IgD-negative memory B cell (primary cell): ENCODE measurements around the gene COTL1. TPM values are rescaled to one million over a fixed set of nuclear protein-coding genes. Genes with fewer than 3 reads are reported as not detected.

Experiments
- H3K27ac Mint-ChIP-seq, 3 donors: one replicate each; pipeline ENCODE4 v1.8.0; 2020 to 2022; ENCODE audit warnings: mild to moderate bottlenecking in 3 of 3, mixed read lengths in 3 of 3, moderate library complexity in 1 of 3
- H3K27me3 Mint-ChIP-seq: one replicate; pipeline ENCODE4 v1.8.0; 2021; ENCODE audit warnings: mixed read lengths
- H3K36me3 Mint-ChIP-seq: one replicate; pipeline ENCODE4 v1.8.0; 2020; ENCODE audit warnings: mild to moderate bottlenecking, mixed read lengths
- H3K4me1 Mint-ChIP-seq, 3 donors: one replicate each; pipeline ENCODE4 v1.8.0; 2020 to 2022; ENCODE audit warnings: mixed read lengths in 3 of 3, mild to moderate bottlenecking in 1 of 3
- H3K4me3 Mint-ChIP-seq, 4 donors: one replicate each; pipeline ENCODE4 v1.8.0; 2020 to 2022; ENCODE audit warnings: mild to moderate bottlenecking in 4 of 4, mixed read lengths in 4 of 4, moderate library complexity in 3 of 4
- H3K9me3 Mint-ChIP-seq, 3 donors: one replicate each; pipeline ENCODE4 v1.8.0; 2020 to 2021; ENCODE audit warnings: mixed read lengths in 3 of 3, mild to moderate bottlenecking in 1 of 3
- polyA plus RNA-seq: library from polyadenylated mRNA; unstranded; fragments of 300-500 nt; fragmentation: Illumina TruSeq; gene quantifications from one replicate; pipeline ENCODE4 v1.2.3, GENCODE V29; 2021

The COTL1 gene, protein sequence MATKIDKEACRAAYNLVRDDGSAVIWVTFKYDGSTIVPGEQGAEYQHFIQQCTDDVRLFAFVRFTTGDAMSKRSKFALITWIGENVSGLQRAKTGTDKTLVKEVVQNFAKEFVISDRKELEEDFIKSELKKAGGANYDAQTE
- polyA plus RNA-seq = 725 TPM

DNA sequence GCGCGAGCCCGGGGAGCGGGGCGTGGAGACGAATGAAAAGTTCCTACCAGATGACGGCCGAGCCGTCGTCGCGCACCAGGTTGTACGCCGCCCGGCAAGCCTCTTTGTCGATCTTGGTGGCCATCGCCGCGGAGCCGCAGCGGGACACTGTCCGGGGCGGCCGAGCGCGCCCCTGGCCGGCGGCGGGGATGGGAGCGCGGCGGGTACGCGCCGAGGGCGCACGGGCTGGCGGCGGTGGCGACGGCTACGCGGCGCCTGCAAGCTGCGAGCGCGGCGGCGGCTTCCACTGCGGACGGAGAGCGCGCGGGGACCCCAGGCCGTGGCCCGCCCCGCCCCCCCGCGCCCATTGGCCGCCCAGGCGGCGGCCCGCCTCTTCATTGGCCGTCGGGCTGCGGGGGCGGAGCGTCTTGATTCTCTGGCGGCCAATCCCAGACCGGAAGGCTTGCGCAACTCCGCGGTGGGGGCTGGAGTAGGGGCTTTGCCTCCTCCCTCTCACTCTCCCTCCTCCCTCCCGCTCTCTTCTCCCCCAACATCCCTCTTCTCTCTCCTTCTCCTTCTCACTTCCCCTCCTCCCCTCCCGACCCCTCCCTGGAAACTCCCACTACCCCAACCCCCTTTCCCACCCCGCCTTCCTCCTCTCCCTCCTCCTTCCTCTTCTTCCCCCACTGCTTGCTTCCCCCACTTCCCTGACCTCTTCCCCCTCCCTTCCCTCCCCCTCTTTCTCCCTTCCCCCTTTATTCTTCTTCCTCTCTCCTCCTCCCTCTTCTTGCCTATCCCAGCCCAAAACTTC lies at the start of gene COTL1:
Gene COTL1 (minus strand): TSS at position 288 of the 790 bp plus-strand sequence. CDS start 164 bp downstream, at position 124.
- no peaks in the 10 kb centered on the region for H3K9me3 Mint-ChIP-seq
- H3K36me3 Mint-ChIP-seq = peaks cover 7% of the 10 kb centered on the region
- no peaks in the 10 kb centered on the region for H3K27me3 Mint-ChIP-seq
- peak within 1 kb of the TSS; percentile 93 to 96 (median 94) for H3K27ac Mint-ChIP-seq
- peak within 1 kb of the TSS; percentile 96 to 99 (median 98) for H3K4me3 Mint-ChIP-seq
- peaks cover 47 to 58% (median 54%) of the 10 kb centered on the region in 3 donors for H3K4me1 Mint-ChIP-seq

DNA sequence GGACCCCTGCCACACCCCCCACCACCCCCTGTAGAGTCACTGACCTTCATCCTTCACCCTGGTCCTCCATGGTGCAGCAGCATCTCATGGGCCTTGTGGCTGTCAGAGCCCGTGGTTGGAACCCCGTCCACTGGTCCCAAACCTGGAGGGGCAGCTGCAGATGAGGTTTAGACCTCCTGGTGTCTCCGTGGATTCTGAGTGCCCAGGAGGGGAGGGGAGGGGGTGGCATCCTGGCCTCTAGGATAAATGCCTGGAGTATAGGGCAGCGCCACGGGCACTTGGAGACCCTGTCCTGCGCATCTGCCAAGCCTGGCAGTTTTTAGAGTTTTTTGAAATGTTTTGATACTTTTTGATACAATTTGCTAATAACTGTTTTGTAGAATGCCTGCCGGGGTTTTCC lies 48.0 kb upstream of the COTL1 start:
- H3K27ac Mint-ChIP-seq = no peak overlapping the region
- no peak overlapping the region for H3K4me3 Mint-ChIP-seq
- H3K9me3 Mint-ChIP-seq = no peaks in the 10 kb centered on the region
- H3K27me3 Mint-ChIP-seq = no peaks in the 10 kb centered on the region
- H3K4me1 Mint-ChIP-seq = peaks cover 14 to 24% (median 18%) of the 10 kb centered on the region in 3 donors
- peaks cover 9% of the 10 kb centered on the region for H3K36me3 Mint-ChIP-seq

DNA sequence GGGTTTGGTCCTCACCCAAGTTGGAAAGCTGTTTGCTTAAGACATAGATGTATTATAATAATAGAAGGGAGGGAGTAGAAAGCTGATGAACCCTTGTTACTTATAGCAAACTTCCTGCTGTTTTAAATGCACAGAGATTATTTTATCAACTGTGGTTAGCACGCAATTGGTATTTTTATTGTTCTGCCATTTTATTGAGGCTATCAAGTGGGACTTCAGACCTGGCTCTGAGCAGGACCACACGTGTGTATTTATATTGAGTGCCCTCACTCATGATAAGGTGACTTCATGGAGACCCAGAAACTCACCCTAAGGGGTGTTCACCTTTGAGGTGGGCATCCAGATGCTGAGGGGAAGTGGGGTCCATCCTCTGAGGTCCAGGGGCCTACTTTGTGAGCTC lies 47.5 kb upstream of the COTL1 start:
- Mint-ChIP-seq H3K27me3 (no peaks in the 10 kb centered on the region), H3K27ac (no peak overlapping the region), H3K36me3 (peaks cover 9% of the 10 kb centered on the region), H3K9me3 (no peaks in the 10 kb centered on the region), H3K4me1 (peaks cover 14 to 24% (median 18%) of the 10 kb centered on the region in 3 donors), H3K4me3 (peak overlapping the region in 1 of 4 donors; percentile 12)

DNA sequence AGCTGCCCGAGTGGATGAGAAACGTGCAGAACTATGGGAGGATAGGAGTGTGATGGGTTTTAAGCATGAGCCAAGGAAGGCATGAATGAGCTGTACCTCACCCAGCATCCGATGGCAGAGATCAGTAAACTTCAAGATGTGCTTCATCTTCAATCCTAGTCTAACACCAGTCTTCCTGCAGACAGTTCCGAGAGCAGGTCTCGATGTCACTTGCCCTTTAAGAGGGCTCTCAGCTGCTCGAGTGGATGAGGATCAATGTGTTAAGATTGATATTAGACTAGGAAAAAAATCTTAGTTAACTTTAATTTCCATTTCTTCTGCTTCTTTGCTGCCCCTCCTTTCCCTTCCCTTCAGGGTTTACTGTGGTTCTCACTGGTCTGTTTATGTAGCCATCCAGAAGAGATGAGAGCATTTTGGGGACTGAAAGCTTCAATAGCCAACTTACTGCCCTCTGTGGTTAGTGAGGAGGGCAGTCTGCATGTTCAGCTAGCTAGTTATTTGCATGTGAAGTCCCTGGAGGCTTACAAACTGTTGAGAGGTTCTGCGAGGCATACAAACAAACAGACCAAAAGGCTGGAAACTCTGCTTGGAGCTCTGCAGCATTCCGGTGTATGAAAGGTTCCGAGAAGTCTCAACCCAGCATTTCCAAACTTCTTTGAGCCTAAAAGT lies 45.7 kb upstream of the COTL1 start:
- Mint-ChIP-seq H3K4me1 (peaks cover 14 to 24% (median 18%) of the 10 kb centered on the region in 3 donors), H3K36me3 (peaks cover 9% of the 10 kb centered on the region), H3K27me3 (no peaks in the 10 kb centered on the region), H3K4me3 (peak overlapping the region; percentile 2 to 88 (median 71)), H3K27ac (peak overlapping the region in 2 of 3 donors; percentile 5 to 65), H3K9me3 (no peaks in the 10 kb centered on the region)

DNA sequence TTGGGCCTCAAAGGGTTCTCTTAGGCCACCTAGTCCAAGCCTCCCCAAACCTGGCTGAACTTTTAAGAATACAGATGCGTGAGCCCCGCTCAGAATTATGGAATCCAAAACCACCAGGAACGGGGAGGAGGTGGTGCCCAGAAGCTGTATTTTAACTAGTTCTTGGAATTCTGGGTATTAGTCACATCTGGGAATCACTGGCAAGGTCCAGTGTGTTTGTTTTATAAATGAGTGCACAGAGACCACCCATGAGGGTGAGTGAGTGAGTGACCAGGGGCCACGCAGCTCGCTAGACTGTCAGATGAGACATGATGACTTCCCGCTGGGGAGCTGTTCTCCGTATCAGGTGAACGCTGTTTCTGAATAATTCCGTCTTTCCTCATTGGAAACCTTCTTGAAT lies 44.6 kb upstream of the COTL1 start:
- Mint-ChIP-seq H3K4me3 (peak overlapping the region in 1 of 4 donors; percentile 57), H3K27ac (no peak overlapping the region), H3K9me3 (no peaks in the 10 kb centered on the region), H3K27me3 (no peaks in the 10 kb centered on the region), H3K36me3 (peaks cover 12% of the 10 kb centered on the region), H3K4me1 (peaks cover 14 to 24% (median 18%) of the 10 kb centered on the region in 3 donors)

DNA sequence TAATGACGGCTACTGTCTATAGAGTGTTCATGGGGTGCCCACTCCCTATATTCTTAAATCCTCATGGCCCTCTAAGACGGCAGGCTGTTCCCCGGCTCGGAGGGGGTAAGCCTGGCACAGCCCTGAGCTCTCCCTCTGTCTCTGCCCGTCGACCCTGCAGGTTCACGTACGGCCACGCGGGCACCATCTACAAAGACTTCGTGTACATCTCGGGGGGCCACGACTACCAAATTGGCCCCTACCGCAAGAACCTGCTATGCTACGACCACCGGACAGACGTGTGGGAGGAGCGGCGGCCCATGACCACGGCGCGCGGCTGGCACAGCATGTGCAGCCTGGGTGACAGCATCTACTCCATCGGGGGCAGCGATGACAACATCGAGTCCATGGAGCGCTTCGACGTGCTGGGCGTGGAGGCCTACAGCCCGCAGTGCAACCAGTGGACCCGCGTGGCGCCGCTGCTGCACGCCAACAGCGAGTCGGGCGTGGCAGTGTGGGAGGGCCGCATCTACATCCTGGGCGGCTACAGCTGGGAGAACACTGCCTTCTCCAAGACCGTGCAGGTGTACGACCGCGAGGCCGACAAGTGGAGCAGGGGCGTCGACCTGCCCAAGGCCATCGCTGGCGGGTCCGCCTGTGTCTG lies 43.7 kb upstream of the COTL1 start:
- Mint-ChIP-seq H3K27me3 (no peaks in the 10 kb centered on the region), H3K4me1 (peaks cover 18 to 27% (median 21%) of the 10 kb centered on the region in 3 donors), H3K4me3 (no peak overlapping the region), H3K9me3 (no peaks in the 10 kb centered on the region), H3K36me3 (peaks cover 12% of the 10 kb centered on the region), H3K27ac (no peak overlapping the region)

DNA sequence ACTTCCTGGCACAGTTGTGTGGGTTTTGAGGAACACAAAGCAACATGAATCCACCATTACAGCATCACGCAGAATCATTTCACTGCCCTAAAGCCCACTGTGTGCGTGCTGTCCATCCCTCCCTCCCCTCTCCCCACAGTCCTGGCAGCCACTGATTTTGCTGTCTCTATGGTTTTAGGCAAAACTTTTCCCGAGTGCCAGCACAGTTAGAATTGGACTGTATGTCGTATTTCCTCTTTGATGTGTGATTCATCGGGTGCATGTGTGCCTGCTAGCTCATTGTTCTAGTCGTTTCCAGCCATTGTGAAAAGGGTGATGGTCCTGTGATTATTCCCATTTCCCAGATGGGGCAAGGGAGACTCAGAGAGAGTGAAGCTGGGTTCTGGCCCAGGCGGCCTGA lies 43.1 kb upstream of the COTL1 start:
- peaks cover 12% of the 10 kb centered on the region for H3K36me3 Mint-ChIP-seq
- H3K9me3 Mint-ChIP-seq = no peaks in the 10 kb centered on the region
- no peak overlapping the region for H3K27ac Mint-ChIP-seq
- H3K4me1 Mint-ChIP-seq = peaks cover 18 to 29% (median 26%) of the 10 kb centered on the region in 3 donors
- H3K4me3 Mint-ChIP-seq = no peak overlapping the region
- H3K27me3 Mint-ChIP-seq = no peaks in the 10 kb centered on the region

DNA sequence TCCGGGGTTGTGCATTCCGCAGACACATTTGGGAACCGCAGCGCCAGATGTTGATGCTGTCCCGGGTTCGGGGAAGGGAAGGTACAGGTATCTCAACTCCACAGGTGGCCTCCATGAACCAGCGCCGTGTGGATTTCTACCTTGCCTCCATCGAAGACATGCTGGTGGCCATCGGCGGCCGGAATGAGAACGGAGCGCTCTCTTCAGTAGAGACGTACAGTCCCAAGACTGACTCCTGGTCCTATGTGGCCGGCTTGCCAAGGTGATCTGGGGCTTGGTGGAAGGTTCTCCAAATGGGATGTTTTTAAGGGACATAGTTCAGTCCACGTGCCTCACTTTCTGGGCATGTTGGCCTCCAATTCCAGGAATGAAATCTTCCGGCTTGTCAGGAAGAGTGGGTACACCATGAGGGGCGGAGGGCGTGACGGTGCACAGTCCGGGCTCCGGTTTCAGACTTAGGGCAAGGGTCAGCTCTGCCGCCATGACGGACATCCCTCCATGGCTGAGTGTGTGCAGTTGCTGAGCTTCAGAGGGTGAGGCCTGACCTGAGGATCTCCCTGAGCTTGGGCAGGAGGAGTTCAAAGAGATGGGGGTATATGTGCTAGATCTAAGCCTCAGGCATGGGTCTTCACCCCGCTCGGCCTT lies 41.9 kb upstream of the COTL1 start:
- Mint-ChIP-seq H3K27me3 (no peaks in the 10 kb centered on the region), H3K4me1 (peaks cover 18 to 34% (median 31%) of the 10 kb centered on the region in 3 donors), H3K27ac (no peak overlapping the region), H3K36me3 (peaks cover 12% of the 10 kb centered on the region), H3K4me3 (peak overlapping the region in 1 of 4 donors; percentile 20), H3K9me3 (no peaks in the 10 kb centered on the region)

DNA sequence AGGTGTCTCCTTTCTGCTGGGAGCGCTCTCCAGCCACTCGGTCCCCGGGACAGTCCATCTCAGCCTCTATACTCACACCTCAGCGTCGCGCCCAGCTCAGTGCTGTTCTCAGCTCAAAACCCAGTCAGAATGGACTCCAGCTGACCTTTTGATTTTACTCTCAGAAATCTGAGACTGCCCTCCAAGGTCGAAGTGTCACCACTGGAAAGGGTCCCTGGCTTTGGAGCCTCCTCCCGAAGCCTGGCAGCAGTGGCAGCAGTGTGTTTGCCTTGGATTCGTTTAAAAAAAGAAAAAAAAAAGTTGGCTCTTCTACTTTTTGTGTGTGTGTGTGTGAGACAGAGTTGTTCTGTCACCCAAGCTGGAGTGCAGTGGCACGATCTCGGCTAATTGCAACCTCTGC lies 40.8 kb upstream of the COTL1 start:
- peaks cover 7 to 26% (median 22%) of the 10 kb centered on the region in 3 donors for H3K4me1 Mint-ChIP-seq
- H3K36me3 Mint-ChIP-seq = peaks cover 8% of the 10 kb centered on the region
- H3K27ac Mint-ChIP-seq = no peak overlapping the region
- peak overlapping the region in 2 of 4 donors; percentile 4 to 60 for H3K4me3 Mint-ChIP-seq
- H3K9me3 Mint-ChIP-seq = no peaks in the 10 kb centered on the region
- no peaks in the 10 kb centered on the region for H3K27me3 Mint-ChIP-seq

DNA sequence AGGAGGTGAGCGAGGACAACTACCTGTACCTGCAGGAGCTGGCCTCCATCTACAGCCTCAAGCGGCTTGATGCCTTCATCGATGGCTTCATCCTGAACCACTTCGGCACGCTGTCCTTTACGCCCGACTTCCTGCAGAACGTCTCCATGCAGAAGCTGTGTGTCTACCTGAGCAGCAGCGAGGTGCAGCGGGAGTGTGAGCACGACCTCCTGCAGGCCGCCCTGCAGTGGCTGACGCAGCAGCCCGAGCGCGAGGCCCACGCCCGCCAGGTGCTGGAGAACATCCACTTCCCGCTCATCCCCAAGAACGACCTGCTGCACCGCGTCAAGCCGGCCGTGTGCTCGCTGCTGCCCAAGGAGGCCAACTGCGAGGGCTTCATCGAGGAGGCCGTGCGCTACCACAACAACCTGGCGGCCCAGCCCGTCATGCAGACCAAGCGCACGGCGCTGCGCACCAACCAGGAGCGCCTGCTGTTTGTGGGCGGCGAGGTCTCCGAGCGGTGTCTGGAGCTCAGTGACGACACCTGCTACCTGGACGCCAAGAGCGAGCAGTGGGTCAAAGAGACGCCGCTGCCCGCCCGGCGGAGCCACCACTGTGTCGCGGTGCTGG lies 39.5 kb upstream of the COTL1 start:
- Mint-ChIP-seq H3K27ac (peak overlapping the region in 2 of 3 donors; percentile 35 to 53), H3K4me3 (peak overlapping the region in 3 of 4 donors; percentile 48 to 55 (median 49)), H3K36me3 (peaks cover 8% of the 10 kb centered on the region), H3K9me3 (no peaks in the 10 kb centered on the region), H3K27me3 (no peaks in the 10 kb centered on the region), H3K4me1 (peaks cover 9 to 20% (median 15%) of the 10 kb centered on the region in 3 donors)

DNA sequence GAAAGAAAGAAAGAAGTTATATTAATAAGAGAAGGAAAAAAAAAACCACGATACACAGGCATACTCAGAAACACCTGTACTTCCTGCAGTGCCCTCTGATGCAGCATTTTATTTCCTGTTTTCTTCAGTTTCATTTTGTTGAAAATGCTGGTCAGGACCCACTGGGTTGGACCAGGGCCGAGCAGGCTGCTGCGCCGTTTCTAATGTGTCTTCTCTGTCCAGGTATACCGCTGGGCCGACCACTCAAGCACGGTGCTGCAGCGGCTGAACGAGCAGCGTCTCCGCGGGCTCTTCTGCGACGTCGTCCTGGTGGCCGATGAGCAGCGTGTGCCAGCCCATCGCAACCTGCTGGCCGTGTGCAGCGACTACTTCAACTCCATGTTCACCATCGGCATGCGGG lies 38.8 kb upstream of the COTL1 start:
- Mint-ChIP-seq H3K9me3 (no peaks in the 10 kb centered on the region), H3K27ac (peak overlapping the region in 2 of 3 donors; percentile 35 to 73), H3K4me3 (peak overlapping the region; percentile 48 to 85 (median 70)), H3K4me1 (peaks cover 9 to 21% (median 14%) of the 10 kb centered on the region in 3 donors), H3K27me3 (no peaks in the 10 kb centered on the region), H3K36me3 (peaks cover 8% of the 10 kb centered on the region)

DNA sequence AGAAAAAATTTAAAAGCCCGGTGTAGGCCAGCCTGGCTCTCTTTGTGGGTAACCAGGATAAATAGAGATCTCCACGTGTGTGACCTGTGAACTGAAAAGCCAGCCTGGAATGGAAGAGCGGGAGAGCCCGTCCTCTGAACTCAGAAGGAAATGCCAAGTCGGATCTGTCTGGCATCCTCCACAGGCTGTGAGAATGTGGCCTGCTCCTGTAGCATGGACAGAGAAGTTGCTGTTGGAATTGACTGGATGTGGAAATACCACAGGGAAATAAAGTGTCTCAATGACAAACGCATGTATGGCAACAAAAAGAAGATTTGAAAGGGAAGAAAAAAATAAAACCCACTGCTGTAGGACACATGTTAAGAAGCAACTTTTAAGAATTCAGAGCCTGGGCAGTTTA lies 37.1 kb upstream of the COTL1 start:
- Mint-ChIP-seq H3K4me3 (peak overlapping the region in 2 of 4 donors; percentile 76 to 77), H3K27me3 (no peaks in the 10 kb centered on the region), H3K27ac (peak overlapping the region in 1 of 3 donors; percentile 54), H3K9me3 (no peaks in the 10 kb centered on the region), H3K4me1 (peaks cover 17 to 33% (median 22%) of the 10 kb centered on the region in 3 donors), H3K36me3 (peaks cover 3% of the 10 kb centered on the region)

DNA sequence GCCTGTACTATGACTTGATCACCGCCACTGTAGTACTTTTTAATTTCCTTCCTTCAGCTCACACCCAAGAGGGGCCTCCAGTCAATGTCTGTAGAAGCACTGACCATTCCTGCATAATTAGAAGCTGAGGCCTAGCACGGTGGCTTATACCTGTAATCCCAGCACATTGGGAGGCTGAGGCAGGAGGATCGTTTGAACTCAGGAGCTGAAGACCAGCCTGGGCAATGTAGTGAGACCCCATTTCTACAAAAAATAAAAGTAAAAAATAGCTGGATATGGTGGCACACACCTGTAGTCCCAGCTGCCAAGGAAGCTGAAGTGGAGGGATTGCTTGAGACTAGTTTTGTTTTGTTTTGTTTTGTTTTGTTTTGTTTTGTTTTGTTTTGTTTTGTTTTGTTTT lies 36.4 kb upstream of the COTL1 start:
- H3K4me1 Mint-ChIP-seq = peaks cover 17 to 40% (median 23%) of the 10 kb centered on the region in 3 donors
- peaks cover 3% of the 10 kb centered on the region for H3K36me3 Mint-ChIP-seq
- H3K27ac Mint-ChIP-seq = peak overlapping the region in 1 of 3 donors; percentile 78
- peak overlapping the region in 1 of 4 donors; percentile 48 for H3K4me3 Mint-ChIP-seq
- H3K9me3 Mint-ChIP-seq = no peaks in the 10 kb centered on the region
- no peaks in the 10 kb centered on the region for H3K27me3 Mint-ChIP-seq

DNA sequence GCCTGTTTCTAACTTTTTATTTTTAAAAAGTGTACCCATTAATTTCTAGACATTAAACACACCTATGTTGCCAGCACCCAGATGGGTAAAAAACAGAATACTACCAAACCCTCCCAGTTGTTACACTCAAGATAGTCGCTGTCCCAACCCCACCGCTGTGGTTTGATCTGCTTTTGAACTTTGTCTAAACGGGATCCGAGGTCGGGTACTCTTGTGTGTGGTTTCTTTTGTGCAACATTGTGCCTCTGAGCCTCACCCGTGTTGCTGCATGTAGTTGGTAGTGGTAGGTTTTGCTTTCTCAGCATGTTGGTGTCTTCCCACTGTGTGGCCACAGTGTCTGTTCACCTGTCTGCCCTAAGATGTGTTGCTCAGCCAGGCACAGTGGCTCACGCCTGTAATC lies 34.7 kb upstream of the COTL1 start:
- Mint-ChIP-seq H3K9me3 (no peaks in the 10 kb centered on the region), H3K27me3 (no peaks in the 10 kb centered on the region), H3K27ac (peak overlapping the region in 1 of 3 donors; percentile 67), H3K36me3 (no peaks in the 10 kb centered on the region), H3K4me1 (peaks cover 17 to 44% (median 26%) of the 10 kb centered on the region in 3 donors), H3K4me3 (peak overlapping the region in 1 of 4 donors; percentile 43)
